Medulla oblongata (tissue), 1 donor: ENCODE results near the gene RSRP1.

Experiments used
- DNase-seq: peaks from one replicate; pipeline ENCODE4 v3.0.0-alpha.2; 2015; ENCODE audit errors: extremely low spot score

Gene RSRP1

DNA sequence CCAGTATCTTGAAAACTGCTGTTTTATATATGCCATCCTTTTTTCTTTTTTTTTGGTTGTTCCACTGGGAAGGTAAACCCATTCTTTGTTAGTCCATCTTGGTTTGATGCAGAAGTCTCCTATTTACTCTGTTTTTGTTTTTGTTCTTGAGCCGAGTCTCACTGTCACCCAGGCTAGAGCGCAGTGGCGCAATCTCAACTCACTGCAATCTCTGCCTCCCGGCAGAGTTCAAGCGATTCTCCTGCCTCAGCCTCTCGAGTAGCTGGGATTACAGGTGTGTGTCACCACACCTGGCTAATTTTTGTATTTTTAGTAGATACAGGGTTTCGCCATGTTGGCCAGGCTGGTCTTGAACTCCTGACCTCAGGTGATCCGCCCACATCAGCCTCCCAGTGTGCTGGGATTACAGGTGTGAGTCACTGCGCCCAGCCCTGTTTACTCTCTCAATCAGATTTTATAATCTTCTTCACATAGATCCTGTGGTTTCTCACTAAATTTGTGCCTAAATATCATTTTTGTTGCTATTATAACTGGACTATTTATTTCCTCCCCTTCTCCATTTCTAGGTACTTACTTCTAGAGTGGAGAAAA lies 27.5 kb downstream of the RSRP1 start:
- DNase-seq = no peak

DNA sequence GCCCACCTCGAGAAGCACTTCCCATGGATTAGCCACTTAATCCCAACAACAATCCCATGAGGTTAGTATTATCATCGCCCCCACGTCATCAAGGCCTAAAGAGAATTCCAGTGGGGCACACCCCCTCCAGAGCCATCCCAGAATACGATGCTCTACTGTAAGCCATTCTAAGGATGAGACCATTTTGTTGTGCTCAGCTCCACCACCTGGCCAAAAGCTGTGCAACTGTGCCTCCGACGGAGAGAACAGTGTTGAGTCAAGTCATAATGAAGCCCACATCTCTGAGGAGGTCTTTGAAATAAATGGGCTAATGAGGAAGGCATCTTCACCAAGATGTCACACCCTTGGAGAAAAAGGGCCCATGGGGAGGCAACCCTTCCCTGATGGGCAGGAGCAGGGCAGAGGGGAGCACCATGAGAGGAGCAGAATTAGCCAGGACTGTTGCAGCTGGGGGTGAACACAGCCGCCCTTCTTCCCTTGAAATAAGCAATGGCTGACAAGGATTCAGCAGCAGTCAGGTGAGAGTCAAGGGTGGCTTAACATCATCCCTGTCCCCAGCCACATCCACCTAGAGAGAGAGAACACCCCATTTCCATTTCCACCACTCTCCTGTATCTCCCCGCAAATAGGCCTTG lies 29.5 kb downstream of the RSRP1 start:
- DNase-seq = no peak

DNA sequence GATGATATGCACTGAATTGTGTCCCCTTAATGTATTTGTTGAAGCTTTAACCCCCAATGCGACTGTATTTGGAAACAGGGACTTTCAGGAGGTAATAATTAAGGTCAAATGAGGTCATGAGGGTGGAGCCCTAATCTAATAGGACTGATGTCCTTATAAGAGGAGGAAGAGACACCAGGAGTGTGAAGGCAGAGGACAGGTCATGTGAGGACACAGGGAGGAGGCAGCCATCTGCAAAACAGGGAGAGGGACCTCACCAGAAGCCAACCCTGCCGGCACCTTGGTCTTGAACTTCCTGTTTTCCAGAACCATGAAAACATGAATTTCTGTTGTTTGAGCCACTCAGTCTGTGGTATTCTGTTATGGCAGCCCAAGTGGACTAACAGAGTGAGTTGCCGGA lies 30.2 kb downstream of the RSRP1 start:
- DNase-seq = no peak

DNA sequence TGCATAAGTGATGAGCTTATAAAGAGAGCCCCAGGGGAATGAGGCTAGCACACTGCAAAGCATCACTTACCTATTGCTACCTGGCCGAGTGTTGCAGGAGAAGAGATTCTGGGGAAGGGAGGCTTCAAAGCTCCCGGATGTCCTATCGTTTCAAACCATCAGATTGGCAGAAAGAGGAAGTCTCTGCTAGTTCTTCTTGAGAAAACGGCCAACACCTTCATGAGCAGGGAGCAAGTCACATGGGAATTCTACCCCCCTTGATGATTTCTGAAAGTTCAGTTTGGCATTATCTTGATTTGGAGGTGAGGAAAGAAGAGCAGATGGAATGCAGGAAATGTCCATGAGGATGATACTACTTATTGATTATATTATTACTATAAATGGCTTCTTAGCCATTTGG lies 31.1 kb downstream of the RSRP1 start:
- DNase-seq = no peak

DNA sequence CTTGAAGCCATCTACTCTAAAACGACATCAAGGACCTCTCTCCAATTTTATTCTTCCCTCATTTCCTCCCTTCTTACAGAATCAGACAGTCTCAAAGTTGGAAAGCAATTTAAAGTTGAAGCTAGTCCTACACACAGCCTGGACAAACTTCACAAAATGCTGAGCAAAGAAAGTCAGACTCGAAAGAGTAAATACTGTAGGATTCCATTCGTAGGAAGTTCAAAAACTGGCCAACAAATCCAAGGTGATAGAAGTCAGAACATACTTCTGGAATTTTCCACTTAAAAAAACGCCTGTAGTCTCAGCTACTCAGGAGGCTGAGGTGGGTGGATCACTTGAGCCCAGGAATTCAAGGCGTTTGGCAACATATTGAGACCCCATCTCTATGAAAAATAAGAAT lies 34.5 kb downstream of the RSRP1 start:
- DNase-seq = no peak

DNA sequence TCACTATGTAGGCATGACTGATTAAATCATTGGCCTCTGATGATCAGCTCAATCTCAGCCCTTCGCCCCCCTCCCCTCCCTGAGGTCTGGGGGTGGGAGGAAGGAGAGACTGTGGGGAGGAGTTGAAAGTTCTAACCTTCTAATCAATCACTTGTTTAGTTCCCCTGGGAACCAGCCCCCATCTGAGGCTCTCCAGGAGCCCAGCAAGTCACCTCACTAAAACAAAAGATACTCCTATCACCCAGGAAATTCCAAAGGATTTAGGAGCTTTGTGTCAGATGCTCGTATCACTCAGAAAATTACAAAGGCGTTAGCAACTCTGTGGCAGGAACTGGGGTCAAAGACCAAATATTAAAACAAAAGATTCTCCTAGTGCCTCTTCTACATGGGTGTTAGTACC lies 36.5 kb downstream of the RSRP1 start:
- DNase-seq = no peak

DNA sequence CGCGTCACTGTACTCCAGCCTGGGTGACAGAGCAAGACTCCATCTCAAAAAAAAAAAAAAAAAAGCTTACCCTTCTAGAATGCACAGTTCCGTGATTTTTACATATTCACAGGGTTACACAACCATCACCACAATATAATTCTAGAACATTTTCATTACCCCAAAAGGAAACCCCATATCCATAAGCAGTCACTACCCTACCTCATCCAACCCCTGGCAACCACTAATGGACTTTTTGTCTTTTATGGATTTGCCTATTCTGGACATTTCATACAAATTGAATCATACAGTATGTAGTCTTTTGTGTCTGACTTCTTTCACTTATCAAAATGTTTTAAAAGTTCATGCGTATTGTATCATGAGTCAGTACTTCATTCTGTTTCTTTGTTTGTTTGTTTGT lies 37.7 kb downstream of the RSRP1 start:
- no peak for DNase-seq

DNA sequence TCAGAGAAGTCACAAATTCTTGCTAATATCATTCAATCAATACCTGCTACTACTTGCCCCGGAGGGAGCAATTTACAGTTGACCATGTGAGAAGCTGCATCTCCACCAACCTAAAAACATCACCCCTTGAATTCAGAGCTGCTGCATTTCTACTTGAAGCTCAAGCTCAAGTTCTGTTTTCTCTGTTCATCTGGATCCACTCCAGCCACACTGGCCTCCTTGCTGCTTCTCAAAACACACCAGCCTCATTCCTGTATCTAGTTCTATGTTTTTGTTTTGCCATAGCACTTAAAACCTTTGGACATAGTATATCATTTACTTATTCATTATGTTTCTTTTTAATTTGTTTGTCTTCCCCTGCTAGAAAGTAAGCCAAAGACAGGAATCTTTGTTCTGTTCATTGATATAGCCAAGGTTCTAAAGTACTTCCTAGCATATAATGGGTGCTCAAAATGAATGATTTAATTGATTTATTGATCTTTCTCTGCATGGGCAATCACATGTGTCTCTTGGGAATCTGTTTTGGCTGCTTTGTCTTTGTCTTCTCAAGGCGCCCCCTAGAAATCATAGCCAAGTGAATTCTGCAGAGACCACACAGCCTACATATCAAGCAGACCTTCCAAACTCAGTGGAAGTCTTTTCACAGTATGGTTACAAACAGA lies 38.6 kb downstream of the RSRP1 start:
- DNase-seq = no peak

DNA sequence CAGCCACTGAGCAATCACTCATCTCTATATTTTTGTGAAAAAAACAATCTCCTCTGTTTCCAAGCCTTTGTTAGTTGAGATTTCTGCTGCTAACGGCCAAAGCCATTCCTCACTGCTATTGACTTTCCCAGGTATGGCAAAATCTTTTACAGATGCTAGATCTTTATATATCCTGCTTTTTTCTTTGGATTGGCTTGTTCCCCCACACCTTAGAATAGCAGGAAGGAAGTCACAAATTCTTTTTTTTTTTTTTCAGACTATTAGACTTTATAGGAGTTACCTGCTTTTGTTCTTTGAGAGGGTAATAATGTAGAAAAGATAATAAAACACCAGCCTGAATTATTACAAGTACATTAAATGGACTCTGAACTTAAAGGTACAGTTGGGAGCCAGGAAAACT lies 39.2 kb downstream of the RSRP1 start:
- no peak for DNase-seq

DNA sequence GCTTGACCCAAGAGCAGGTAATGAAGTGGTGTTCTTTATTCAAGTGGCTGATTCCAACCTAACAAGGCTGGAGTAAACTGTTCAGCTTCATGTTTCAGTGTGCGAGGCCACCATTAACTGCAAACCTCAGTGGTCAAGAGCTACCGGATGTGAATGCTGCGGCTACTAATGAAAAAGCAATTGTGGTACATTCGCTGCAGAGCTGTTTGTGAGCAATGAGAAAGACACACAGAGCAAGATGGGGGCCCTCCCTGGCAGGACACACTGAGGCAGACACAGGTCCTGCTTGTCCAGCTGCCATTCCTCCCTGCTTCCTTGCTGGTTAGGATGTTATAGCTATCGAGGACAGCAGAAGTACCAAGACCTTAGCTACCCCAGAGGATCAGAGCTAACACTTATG lies 41.1 kb downstream of the RSRP1 start:
- DNase-seq = no peak

DNA sequence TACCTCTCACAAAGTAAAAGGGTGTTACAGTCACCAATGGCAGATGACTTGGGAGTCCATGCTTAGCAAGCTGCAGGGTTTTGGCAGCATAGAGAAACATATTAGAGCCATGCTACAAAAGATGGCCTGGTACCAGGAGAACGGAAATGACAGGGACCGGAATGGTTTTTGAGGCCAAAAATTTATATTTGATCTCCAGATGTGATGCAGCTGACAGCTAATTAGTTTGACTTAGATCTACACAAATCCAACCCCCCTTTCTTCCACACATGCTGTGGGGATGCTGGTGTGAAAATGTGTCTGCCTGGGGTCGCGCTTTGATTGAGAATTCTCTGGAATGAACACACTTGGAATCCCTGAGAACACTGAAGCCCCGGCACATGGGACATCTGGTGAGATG lies 41.5 kb downstream of the RSRP1 start:
- DNase-seq = no peak

DNA sequence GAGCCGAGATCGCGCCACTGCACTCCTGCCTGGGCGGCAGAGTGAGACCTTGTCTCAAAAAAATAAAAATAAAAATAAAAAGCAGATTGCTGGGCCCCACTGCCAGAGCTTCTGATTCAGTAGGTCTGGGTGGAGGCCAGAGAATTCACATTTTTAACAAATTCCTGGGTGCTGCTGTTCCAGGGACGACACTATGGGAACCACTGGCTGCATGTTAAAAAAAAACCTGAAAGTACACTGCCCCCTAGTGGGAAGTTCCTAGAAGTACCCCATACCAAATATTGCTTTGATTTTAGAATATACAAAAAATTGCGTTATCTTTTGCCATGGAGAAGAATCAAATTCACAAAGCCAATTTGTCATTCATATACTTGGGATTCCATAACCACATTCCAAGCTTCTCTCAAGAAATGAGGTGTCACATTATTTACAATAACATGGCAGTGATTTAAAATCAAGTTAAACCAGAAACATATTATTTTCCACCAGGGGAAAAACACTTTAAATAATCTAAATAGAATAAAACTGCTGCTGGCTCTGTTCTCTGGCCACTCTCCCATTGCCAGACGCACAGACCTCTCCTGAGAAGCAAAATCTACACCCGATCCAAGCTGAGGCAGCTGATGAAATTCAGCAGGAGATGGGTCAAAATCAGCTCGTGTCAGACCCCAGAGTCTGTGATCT lies 42.3 kb downstream of the RSRP1 start:
- peak; percentile 68 for DNase-seq

DNA sequence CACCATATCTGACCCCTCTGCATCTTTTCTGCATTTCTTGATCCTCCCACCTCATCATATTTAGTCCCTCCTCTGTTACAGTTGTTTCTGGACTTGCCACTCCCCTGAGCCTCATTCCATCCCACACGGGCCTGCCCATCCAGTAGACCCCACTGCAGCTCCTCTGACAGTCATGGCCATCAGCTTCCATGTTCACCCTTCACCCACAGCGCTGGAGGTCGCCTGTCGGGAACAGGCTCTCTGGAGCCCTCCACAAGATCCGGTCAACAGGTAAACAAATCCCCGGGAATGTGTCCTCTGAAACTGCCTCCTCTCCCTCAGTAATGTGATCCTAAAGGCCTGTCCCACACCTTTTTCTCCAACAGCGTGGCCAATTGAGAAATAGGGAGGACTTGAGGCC lies 46.2 kb downstream of the RSRP1 start:
- no peak for DNase-seq

DNA sequence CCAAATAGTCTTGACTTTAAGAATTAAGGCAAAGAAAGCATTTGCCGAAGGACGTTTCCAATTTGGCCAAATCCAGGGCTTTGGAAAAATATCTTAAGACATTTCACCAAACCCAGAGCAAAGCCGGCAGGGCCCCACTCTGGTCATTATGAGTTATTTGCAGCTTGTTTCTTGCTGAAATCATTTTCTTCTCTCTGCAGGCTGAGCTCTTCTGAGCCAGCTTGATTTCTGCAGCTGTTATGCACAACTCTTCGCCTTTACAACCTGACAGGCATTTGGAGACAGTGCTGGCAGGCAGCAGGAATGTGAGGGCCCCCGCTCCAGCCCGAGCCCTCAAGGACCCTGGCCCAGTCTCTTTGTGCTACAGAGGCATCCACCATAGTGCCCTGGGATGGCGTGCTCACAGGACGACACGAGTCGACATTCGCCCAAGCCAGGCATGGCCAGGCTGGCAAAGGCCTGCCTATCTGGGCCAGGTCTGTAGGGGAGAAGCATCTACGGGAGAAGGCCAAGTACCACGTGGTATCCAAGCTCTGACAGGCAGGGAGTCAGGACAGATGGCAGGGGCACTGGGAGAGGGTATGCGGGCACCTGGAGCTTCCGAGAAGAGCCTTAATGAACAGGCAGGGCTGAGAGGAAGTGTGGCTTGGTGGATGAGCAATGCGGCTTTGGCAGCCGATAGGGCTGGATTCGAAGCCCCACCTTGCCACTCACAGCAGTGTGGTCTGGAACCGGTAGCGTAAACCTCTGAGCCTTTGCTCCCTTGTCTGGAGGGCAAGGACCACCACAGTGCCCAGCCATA lies 47.2 kb downstream of the RSRP1 start:
- no peak for DNase-seq

DNA sequence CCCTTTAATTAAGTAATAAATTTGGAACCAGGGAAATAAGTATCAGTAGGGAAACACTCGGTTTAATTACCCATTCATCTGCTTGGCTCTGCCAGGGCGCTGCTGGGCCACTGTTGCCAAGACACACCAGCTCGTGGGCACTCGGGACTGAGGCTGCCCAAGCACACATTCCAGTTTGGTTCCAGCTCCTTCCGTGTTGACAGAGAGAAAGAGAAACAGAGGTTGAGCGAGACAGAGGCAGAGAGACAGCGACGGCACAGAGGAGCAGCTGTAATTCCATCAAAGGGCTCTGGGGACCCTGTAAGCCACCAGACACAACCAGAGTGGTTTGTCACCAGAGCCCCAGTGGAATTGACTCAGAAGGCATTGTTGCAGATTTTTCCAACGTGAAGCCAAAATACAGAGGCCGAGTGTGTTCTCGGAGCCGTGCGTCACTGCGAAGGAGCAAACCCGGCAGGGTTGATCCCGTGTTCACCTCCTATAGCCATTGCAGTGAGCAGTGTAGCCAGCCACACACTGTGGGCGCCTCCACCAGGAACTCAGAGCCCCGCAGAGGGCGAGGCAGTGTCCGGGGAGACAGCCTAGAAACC lies 48.5 kb downstream of the RSRP1 start:
- peak; percentile 86 for DNase-seq

DNA sequence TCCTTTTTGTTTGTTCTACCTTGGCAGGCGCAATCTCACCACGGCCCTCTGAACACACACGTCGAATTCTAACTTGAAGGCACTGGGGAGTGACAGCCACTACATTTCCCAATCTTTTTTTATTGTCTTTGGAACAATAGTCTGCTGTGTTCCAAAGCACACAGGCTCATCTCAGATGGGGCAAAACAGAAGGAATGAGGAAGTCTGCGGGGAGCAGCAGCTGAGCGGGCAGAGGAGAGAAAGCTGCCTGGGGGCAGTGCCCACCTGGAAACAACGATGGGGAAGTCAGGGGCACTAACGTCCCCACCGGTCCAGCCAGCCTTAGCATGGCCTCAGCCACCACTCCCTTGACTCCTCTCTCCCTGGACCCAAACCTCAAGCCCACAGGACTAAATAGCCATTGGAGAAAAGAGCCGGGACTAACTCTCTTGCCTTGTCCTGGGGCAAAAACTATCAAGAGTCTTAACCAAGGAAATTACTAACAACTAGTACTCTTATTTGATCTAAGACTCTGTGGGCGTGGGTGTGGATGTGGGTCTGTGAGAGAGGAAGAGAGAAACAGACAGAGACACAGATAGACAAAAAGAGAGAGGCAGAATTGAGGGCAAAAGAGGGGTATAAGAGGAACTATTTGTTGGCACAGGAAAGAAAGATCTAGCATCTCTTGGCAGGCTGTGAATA lies 49.1 kb downstream of the RSRP1 start:
- peak; percentile 67 for DNase-seq

DNA sequence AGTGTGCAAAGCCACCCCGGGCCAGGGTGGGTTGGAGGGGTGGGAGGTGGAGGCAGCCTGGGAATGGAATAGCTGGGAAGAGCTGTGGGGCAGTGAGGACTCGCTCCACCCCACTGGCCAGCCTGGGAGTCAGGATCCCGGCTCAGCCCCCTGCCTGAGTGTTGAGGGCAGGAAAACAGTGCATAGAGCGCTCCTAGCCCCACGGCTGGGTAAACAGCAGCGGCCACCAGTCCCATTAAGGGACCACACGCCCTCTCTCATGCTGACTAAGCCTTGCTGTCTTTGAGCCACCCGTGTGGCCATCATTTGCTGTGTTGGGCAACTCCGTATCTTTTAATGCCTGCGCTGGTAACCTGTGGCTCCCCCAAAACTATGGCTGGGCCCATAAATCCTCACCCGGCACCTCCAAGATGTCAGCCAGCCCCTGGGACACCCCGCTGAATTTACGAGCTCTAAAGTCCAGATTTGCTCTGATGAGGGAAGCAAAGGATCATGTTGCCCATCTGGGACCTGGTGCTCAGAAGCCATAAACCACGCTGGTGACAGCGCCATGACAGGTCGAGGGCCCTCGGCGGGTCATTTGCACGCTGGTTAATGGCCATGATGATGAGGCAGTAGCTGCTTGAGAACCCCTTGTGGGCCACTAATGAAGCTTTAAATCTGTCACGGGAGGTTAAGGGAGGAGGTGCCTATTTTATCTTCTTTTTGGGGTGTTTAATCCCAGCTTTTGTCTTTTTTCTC lies 49.8 kb downstream of the RSRP1 start:
- DNase-seq = no peak

DNA sequence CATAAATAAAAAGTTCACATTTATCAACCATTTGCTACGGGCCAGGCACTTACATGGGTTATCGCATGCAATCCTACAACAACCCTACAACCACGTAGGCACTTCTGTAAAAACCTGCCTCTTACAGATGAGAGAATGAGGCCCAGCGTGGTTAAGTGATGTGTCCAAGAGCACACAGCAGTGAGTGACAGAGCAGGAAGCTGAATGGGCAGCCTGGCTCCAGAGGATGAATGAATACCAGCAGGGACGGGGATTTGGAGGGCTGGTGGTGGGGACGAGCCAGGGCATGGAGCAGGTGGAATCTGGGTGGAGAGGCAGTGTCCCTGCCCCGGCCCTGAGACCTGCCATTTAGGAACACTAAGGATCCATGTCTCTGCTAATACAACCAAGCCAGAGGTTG lies 50.4 kb downstream of the RSRP1 start:
- no peak for DNase-seq

DNA sequence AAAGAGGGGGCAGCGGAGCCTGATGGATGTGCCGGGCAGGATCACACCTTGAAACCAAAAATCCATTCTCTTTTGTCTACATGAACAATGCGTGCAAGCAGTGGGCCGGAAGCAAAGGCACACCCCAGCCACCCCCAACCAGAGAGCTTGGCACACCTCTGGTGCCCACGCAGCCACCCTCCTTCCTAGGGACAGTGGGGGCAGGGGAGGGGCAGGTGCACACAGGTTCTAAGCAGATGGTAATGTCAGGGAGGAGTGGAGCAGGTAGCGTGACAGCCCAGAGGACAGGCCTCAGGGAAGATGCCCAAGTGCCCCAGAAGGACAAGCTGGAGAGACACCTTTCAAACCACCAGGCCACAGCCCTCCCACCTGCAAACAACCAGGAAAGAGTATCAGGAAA lies 51.4 kb downstream of the RSRP1 start:
- DNase-seq = no peak

DNA sequence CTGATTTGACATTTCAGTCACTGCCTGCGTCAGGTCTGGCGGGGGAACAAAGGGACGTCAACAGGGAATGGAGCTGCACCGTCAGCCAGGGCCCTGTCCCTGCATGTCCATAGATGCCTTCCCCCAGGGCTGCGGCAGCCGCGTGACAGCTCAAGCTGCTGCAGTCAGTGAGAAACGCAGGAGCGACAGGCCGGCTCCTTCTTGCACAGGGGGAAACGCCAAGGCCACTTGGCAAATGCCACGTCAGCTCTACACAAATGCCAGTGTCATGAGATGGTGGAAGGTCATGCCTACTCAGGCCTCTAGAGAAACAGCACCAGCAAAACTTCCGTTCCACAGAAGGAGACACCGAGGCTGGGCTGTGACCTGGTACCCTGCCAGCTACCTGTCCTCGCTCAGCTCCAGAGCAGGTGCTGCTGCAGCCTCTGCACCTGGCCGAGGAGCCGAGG lies 52.7 kb downstream of the RSRP1 start:
- DNase-seq = no peak
